Erythroblast (primary cell): ENCODE data around the gene KIAA1614.

ENCODE experiments used
- GATA1 ChIP-seq: IDR thresholded peaks from 2 replicates; pipeline ENCODE4 v1.6.1; 2011; ENCODE audit warnings: low read depth, mild to moderate bottlenecking, control low read depth, low read length, moderate library complexity
- POLR2A ChIP-seq: IDR thresholded peaks from 2 replicates; pipeline ENCODE4 v1.6.1; 2011; ENCODE audit warnings: mild to moderate bottlenecking, low read length

GRCh38 chr1:180997843-180998504 lies 85.3 kb downstream of the KIAA1614 start:
- TF ChIP-seq POLR2A: no peak
- no peak for TF ChIP-seq GATA1
